Tibial nerve (tissue), 4 donors: ENCODE measurements around the gene RNF182.

Source experiments
- CTCF ChIP-seq, 5 experiments: fragments of 200-600 bp in 3 of 5; fragments of 450-650 bp in 2 of 5; sonication (generic) in 3 of 5; IDR thresholded peaks; one replicate each; pipeline ENCODE4 v1.5.1; 2016 to 2019; ENCODE audit warnings: antibody characterized with exemption in 5 of 5, mild to moderate bottlenecking in 3 of 5, moderate library complexity in 2 of 5
- EP300 ChIP-seq, 2 donors: sonication (generic); formaldehyde crosslinking; IDR thresholded peaks; one replicate each; pipeline ENCODE4 v1.6.1; 2017; ENCODE audit warnings: antibody characterized with exemption in 2 of 2, mild to moderate bottlenecking in 1 of 2

- no peak for TF ChIP-seq CTCF (IDR thresholded peaks at IDR 0.05)
- no peak for TF ChIP-seq EP300 (IDR thresholded peaks at IDR 0.05)
These were observed 73.6 kb downstream of the RNF182 start for GRCh38 chr6:13998356-13998755.
